Midbrain (tissue), 1 donor: Measurements from ENCODE around the gene IGSF9B.
A peak's percentile ranks its signal among the peaks of the same experiment; 100 is the strongest.

Experiments used
- DNase-seq: peaks from one replicate; lab custom pipeline; 2025; lab: John Stamatoyannopoulos, UW

IGSF9B gene

DNA sequence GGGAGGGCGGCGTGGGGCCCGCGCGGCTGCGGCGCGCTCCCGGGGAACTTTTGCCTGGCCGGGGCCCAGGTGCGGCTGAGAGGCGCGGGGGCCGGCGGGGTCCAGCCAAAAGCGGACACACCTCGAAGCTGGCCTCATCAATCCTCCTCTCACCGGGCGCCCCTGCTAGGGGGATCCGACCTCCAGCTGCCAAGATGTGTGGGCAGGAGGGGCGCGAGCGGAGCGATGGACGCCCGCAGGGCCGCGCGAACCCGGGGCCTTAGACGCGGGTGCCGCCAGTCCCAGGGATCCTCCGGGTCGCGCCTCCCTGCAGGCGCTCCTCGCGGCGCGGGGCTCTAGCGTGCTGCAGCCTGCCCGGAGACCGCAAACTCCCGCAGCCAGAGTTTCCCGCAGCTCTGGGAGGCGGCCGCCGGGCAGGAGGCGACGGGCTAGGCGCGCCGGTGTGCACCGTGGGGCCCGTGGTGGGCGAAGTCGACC, 785 bp downstream of the IGSF9B start:
- no peak for DNase-seq

DNA sequence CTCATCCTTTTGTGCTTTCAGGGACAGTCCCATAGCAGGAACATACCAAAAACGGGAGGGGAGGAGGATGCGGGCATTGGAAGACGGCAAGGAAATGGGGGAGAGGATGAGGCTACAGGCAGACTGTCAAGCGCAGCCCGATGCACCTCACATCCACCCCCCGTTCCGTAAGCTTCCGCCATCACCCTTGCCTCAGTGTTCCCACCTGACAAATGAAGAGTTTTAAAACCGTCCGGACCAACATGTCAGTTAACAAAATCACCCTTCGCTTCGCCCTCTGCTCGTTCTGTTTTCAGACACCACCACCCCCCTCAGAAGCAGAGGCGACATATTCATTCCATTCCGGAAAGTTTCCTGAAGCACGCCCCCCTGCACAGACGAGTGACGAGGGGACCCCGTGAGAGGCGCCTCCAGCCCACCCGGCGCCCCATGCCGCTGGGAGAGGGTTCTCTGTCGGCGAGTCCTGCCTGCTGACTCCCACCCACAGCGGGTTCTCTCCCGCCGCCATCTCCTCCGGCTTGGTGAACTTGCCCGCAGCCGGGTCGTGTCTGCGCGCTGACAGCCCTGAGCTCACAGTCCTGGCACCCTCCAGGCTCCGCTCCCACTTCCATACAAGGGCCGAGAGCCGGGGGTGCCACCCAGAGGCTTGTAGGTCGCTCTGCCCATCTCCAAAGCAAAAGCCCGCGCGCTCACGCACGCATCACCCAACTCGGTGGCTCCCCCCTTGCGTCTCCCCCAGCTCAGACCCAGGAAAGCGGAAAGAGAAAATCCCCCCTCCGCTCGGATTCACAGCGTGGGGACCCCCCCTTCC, 1.5 kb downstream of the IGSF9B start:
- no peak for DNase-seq

DNA sequence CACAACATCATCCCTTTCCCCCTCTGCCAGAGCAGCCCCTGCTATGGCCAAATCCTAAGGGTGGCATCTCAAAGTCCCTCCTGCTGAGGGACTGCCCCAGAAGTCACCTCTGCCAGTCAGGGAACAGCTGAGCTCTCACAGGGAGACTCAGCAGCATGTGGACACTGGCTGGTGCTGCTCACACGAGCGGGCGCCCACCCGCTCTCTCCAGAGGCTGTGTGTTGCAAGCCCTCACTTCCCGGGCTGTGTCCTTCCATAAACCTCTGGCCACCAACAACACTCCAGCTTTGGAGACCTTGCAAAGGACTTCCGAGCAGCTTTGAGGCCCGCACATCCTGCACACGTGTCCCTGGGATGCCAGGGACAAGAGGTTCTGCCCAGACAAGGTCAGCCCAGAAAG, 2.8 kb downstream of the IGSF9B start:
- DNase-seq = no peak

DNA sequence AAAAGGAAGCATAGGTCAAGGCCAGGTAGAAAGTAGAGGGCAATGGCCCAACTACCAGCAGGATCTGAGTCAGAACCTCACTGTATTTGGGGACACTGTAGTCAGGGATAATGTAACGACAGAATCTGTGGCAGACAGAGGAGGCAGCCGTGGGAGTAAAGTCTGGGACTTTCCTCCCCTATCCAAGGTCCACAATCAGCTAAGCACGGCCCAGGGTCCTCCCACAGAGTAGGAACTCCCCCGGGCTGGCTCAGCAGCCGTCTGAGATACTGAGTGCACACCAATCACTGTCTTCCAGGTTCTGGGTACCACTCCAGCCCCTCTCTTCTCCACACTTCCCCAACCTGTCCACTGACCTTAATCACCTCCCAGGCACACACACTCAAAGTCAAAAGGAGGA, 3.2 kb downstream of the IGSF9B start:
- no peak for DNase-seq

DNA sequence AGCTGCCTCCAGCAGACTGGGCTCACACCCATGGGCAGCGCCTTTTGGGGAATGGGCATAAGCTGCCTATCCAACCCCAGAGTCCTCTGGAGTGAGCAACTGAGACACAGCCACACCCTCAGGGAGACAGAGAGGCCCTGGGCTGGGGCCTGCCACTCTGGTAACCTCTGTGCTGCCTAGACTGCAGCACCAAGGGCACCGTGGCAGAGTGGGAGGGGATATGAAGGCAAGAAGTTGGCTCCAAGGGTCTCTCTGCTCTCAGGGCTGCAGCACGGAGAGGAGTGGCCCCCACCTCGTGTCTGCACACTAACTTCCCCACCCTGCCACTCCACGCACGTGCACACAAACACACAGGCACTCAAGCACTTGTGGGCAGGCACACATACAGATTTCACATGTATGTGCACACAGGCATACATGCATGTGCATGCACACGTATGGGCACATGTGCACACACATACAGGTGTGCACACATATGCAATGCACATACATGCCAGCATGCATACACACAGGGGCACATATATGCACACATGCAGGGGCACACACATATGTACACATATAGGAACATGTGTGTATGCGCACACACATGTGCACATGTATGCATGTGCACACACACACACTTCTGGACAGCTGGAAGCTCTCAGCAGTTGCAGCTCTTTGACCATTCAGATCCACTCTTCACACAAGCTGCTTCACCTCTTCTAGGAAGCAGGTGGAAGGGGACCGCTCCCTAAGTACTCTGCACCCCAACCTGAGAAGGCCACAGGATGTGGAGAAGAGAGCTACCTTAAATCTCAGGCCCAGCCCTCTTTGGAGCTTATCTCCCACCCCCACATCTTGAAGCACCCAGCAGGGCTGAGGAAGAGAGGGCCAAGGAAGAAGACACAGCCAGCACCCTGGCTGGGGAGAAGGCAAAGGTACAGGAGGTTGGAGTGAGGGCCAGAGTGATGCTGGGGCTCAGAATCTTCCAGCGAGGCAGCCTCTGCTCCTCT, 4.3 kb downstream of the IGSF9B start:
- no peak for DNase-seq

DNA sequence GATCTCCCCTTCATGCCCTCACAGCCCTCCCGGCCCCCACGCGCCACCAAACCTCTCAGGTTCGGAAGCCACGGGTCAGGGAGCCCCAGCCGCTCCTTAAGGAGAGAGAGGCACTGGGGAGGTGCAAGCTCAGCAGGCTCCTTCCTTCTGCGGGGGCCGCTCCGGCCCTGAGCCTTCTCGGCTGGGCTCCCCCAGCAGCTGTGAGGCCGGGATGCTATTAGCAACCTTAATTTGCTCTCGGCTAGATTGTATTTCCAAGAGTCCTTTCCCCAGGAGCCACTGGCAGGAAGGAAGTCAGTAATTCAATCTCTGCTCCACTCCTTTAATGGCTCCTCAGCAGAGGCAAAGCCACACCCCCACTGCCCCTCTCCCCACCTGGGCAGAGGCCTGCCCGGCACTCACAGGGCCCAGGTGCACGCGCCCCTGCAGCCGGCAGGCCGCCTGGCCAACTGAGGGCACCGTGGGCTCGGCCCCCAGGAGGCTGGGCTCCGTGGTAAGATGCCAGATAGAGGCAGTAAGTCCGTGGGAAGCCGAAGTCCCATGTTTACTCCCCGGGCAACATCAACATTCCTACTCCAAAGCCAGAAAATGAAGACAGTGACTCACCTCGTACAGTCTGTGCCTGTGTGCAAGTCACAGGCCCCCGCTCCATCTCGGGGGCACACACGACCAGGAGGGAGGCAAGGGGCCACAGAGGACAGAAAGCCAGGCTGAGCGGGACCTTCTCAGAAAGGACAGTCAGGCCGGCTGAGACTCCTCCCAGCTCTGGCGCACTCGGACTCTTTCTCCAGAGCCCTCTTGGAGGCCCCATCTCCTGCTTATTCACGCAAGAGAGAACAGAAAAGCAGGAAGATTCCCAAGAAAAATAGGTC, 5.2 kb downstream of the IGSF9B start:
- peak; percentile 19 for DNase-seq

DNA sequence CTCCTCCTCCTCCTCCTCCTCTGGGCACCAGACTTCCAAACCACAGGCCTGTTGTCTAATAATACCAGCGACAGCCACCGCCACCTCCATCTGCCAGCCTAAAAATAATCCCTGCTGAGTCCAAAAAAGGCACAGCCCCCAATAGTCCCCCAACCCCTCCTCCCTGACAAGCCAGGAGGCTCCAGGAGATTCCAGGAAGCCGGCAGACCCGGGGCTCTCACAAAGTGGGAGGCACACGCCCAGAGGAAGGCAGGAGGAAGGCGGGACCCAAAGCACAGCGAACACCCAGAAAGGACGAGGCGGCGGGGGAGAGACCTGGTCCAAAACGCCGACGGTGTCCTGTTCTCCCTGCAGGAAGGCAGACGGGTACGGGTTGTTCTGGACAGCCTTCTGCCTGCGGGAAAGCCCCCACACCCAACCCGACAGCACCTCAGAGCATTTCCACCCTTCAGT, 5.9 kb downstream of the IGSF9B start:
- DNase-seq = no peak

DNA sequence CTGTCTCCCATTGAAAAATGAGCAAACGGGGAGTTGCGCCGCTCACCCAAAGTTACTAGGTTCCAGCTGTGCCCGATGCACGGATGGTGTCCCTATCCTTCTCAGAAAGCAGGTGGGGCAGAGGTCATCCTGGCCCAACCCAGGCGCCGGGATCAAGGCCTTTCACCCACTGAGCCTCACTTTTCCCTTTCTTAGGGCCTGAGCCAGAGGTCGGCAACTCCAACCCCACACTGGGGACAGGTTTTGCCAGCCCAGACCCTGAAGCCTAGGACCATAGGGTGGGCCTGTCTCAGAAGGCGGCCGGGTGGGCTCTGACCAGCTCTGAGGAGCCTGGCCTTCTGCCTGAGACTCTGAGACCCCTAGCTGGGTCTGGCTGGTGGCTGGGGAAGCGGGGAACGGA, 6.3 kb downstream of the IGSF9B start:
- DNase-seq = no peak

DNA sequence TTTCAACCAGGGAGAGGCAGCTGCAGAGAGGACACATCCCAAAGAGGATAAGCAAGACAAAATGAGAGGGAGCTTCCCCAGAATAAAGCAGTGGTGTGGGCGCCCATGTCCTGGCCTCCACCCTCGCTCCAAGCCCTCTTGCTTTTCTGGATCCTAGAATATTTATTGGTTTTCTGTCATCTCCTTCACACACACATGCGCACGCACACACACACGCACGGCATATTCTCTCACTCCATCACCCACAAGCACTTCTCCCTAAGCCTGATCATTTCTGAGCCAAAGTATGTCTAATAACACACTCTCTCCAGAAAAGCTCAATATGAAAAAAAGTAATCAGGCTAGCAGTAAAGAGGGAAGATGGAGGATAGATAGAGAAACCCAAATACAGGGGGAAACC, 7.6 kb downstream of the IGSF9B start:
- DNase-seq = no peak

DNA sequence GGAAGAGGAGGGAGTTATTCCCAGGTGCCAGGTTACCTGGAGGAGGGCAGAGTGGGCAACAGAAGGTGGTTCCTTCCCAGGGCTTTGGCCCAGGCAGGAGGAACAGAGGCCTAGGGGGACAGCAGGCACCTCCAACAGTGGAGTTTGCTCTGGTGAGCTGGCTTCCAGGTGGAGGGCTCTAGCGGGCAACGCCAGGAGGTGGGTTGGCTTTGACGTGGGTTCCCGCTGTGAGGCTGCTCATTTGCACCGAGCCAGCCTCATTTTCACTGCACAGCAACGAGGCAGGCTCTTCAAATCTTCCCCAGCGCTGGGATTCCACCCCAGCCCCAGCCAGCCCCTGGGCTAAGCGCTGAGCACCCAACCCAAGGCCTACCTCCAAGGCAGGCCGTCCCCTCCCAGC, 8.1 kb downstream of the IGSF9B start:
- no peak for DNase-seq

DNA sequence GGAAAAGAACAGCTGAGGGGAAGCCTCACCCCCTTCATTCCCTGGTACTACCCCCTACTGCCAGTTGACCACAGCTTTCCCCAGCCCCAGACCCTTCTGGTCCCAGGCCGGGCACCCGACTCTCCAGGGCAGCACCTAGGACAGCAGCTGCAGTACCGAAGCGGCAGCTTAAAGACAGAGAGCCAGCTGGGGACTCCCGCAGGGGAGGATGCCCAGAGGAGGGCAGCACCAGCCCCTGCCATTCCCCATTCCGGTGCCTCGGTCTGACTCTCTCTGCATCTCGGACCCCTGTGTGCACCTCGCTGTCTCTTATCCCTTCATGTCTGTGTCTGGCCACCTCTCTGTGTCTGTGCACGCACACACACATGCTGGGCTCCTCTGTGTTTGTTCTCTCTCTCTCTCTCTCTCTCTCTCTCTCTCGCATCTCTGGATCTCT, 9.4 kb downstream of the IGSF9B start:
- DNase-seq = peak; percentile 34

DNA sequence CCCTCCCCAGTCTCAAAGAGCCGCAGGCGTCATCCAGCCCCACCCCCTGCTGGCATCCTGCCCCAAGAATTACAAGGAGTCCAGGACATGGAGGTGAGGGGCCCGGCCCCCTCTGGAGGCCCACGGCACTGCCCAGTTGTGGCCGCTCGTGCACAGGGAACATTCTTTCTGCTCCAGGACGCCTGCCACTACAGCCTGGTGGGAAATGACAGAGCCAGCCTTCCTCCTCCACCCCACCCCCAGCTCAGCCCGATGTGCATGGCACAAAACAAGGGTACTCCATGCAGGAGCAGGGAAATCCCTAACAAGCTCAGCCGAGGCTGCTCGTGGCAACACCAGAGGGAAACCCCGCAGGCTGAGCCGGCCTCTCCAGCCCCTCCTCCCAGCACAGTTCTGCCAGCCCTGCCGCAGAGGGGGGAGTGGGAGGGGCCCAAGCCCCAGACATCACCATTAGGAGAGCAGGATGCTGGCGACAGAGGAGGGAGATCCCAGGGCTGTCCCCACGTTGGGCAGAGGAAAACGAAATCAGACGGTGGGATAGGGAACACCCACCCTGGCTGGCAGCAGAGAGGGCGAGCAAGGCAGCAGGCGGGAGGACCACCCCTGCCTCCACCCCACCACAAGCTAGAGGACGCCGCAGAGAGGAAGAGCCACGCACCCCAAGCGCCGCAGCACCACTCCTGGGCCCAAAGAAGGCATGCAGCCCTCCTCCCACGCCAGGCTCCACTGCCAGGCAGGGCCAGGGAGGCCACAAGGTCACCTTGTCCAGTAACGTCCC, 10.0 kb downstream of the IGSF9B start:
- DNase-seq = peak; percentile 26

DNA sequence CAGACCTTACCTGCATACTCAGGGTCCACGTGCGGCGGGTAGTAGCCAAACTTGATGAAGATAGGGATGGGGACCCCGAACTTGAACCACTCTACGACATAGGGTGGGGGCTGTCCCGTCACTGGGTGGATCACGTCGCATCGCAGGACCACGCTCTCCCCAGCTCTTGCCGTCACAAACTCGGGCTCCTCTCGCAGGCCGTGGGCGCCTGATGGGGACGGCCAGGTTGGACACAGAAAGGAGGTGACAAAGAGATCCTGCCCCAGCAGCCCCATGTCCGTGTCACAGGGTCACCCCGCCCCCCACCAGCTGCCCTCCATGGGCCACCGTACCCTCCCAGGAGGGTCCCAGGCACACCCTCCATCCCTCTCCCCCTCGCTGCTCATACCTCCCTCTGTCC, 10.7 kb downstream of the IGSF9B start:
- DNase-seq = no peak

DNA sequence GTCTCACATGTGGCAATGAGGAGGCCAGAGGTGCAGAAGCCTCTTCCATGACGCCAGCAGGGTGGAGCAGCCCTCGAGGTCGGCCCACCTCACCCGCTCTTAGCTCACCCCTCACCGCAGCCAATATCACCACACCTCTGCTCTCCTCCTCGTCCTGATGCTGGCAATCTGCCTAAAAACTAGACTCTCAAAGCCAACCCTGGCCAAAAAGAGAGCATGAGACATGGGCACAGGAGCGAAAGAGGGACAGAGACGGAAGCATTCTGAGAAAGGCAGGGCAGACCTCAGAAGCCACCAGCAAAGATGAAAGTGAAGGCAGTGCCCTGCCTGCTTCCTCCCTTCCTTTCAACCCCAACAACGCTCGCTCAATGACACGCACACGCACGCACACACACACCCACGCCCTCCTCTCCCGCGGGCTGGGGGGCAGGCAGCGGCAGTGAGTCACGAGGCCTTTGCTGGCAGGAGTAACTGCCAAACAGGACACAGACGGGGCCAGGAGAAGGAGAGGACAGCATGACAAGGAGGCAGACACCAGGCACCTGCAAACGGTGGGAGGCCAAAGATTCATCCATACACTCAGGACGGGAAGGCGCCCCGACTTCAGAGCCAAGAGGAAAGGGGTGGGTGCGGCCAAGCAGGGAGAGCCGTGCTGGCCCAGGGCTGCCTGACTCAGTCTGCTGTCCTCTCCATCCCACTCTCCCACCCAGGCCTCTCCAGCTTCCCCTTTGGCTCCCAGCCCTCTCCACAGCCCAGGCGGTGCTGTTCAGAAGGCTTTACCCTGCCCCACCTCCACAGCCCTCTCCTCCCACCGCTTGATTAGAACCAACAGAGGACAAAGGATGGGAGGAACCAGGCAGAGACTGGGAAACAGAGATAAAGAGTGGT, 11.4 kb downstream of the IGSF9B start:
- DNase-seq = no peak

DNA sequence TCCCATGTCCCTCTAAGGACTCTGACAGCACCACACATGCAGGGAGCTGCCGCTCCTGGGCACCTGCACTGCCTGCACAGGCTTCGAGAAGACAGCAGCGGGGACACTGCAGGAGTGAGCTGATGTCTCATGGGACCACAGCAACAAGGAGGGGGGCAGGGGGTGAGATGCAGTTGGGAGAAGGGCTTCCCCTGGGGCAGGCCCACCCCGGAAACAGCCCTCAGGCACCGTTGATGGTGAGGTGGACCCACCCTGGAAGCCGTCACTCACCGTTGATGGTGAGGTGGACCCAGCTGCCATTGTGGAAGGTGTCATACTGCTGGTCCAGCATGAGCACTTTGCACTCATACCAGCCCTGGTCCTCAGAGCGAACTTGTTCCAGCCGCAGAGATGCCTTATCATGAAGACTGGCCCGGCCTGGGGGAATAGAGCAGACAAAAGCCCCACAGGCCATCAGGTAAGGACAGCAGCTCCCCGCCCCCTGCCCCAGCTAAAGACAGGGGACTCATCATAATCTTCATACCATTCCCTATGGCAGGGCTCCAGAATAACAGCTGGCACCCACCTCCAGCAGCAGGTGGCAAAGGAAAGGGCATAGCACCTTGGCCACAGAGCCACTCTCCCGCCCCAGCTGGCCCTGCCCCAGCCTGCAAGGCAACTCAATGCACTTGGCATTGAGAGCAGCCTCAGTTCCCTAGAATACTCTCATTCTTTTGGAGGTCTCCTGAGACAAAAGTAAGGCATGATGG, 12.6 kb downstream of the IGSF9B start:
- no peak for DNase-seq

DNA sequence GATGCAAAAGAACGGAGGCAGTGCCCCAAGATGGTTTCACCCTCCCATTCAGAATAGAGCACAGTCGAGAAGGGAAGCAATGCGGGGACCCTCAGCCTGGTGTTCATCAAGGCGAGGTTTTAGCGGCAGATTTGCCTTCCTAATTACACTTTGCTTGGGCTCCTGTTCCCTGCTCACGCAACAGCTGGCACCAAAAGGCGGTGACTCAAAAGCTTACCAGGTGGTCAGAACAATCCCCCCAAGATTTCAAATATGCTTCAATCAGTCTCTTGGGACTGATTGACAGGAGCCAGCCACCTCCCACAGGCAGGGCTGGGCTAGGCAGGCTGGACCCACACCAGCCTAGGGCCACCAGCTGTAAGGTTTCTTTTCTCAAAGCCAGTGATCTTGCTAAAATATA, 14.2 kb downstream of the IGSF9B start:
- DNase-seq = no peak

DNA sequence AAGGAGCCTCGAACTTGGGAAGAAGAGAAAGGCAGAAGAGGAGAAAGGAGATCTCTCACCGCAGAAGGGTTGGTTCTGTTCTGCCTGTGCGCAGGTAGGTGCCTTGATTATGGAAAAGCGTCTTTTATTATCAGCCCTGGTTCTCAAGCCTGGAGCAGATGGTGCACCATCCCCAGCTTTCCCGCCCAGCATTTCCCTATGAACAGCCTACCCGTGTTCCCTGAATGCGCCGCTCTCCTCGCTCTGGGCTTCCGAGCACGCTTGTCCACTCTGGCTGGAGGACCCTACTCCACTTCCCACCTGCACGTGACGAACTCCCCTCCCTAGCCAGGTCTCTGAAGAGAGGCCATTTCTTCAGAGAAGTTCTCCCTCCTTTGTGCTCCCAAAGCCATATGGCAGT, 15.2 kb downstream of the IGSF9B start:
- no peak for DNase-seq

DNA sequence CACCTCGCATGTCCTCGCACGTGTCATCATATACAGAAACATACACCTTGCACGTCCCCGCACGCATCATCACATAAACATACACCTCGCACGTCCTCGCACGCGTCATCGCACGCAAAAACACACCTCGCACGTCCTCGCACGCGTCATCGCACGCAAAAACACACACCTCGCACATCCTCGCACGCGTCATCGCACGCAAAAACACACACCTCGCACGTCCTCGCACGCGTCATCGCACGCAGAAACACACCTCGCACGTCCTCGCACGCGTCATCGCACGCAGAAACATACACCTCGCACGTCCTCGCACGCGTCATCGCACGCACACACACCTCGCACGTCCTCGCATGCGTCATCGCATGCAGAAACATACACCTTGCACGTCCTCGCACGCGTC, 16.7 kb downstream of the IGSF9B start:
- DNase-seq = no peak

DNA sequence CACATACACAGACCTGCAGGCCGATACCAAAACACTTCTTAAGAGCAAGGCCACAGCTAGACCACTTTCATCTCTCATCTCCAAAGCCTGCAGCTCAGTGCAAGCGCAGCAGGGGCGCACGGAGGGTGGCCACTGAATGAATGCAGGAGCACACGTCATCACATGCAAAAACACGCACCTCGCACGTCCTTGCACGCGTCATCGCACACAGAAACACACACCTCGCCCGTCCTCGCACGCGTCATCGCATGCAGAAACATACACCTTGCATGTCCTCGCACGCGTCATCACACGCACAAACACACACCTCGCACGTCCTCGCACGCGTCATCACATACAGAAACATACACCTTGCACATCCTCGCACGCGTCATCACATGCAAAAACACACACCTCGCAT, 17.2 kb downstream of the IGSF9B start:
- no peak for DNase-seq
